ENCODE measurements around the gene GCK.

The GCK gene

DNA sequence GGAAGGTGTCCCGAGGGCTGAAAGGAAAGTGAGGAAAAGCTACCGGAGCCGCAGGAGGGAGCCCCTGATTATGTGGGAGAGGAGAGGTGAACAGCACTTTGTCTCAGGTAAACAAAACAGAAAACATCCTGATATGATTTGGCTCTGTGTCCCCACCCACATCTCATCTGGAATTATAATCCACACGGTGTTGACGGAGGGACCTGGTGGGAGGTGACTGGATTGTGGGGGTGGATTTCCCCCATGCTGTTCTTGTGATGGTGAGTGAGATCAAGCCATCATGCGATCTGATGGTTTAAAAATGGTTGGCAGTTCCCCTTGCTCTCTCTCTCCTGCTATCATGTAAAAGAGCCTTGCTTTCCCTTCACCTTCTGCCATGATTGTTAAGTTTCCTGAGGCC lies 68.8 kb downstream of the GCK start:
- TF ChIP-seq BACH2 (CRISPR knock-in tag; IDR thresholded peaks at IDR 0.05; ENCODE audit: borderline replicate concordance) (no peak), TOX (CRISPR knock-in tag; IDR thresholded peaks at IDR 0.05; ENCODE audit: borderline replicate concordance) (no peak), ESRRG (CRISPR knock-in tag; IDR thresholded peaks at IDR 0.05) (no peak), ZNF565 (CRISPR knock-in tag; conservative IDR thresholded peaks at IDR 0.05; ENCODE audit: low read depth) (no peak), CSDC2 (CRISPR knock-in tag; IDR thresholded peaks at IDR 0.05) (no peak), ZFP3 (CRISPR knock-in tag; IDR thresholded peaks at IDR 0.05) (no peak)

GRCh38 chr7:44119829-44120380 lies 69.3 kb downstream of the GCK start:
- ATAC-seq = no peak
- TF ChIP-seq ESRRG (CRISPR knock-in tag; IDR thresholded peaks at IDR 0.05) (no peak), CSDC2 (CRISPR knock-in tag; IDR thresholded peaks at IDR 0.05) (no peak)

More for the DNA sequence above, 68.8 kb downstream of the GCK start:
- ATAC-seq = no peak

DNA sequence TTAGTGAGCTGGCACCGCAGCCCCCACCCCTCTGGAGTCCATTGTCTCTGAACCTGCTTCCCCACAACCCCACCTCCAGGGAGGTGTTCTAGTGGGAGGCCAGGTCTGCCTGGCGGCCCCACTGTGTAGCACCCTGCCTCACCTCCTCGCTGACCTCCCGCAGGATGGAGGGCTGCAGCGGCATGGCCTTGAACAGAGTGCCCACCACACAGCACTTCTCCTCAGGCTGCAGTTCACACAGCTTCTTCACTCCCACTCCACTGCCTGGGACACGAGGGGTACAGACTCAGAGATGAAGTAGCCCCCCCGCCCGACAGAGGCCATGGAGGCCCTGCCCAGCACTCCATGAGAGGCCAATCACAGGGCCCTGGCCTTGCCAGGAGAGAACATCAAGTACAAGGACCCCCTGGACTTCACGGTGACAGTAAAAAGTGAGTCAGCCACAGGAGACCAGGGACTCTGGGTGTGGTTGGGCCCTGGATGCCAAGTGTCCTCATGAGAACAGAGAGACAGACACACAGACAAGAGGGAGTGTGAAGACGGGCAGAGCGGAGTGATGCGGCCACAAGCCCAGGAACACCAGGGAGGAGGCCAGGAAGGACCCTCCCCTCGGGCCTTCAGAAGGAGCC lies 71.3 kb downstream of the GCK start:
- ATAC-seq = no peak
- TF ChIP-seq, protein P1, sequence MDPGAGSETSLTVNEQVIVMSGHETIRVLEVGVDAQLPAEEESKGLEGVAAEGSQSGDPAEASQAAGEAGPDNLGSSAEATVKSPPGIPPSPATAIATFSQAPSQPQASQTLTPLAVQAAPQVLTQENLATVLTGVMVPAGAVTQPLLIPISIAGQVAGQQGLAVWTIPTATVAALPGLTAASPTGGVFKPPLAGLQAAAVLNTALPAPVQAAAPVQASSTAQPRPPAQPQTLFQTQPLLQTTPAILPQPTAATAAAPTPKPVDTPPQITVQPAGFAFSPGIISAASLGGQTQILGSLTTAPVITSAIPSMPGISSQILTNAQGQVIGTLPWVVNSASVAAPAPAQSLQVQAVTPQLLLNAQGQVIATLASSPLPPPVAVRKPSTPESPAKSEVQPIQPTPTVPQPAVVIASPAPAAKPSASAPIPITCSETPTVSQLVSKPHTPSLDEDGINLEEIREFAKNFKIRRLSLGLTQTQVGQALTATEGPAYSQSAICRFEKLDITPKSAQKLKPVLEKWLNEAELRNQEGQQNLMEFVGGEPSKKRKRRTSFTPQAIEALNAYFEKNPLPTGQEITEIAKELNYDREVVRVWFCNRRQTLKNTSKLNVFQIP (CRISPR knock-in tag; IDR thresholded peaks at IDR 0.05; ENCODE audit: borderline replicate concordance, low read depth) = no peak
- TF ChIP-seq ZFP30 (CRISPR knock-in tag; IDR thresholded peaks at IDR 0.05) = no peak
- TF ChIP-seq TCF4 (CRISPR knock-in tag; IDR thresholded peaks at IDR 0.05; ENCODE audit: borderline replicate concordance) = no peak
- no peak for TF ChIP-seq ZNF565 (CRISPR knock-in tag; conservative IDR thresholded peaks at IDR 0.05; ENCODE audit: low read depth)
- no peak for TF ChIP-seq RARB (CRISPR knock-in tag; IDR thresholded peaks at IDR 0.05)
- TF ChIP-seq PPARA (CRISPR knock-in tag; IDR thresholded peaks at IDR 0.05; ENCODE audit: borderline replicate concordance) = no peak
- TF ChIP-seq GLIS3 (CRISPR knock-in tag; IDR thresholded peaks at IDR 0.05) = no peak
- no peak for TF ChIP-seq ZNF70 (CRISPR knock-in tag; IDR thresholded peaks at IDR 0.05)
- no peak for TF ChIP-seq ZC3H10 (CRISPR knock-in tag; IDR thresholded peaks at IDR 0.05)
- TF ChIP-seq SNAI2 (CRISPR knock-in tag; IDR thresholded peaks at IDR 0.05) = no peak
- TF ChIP-seq ESRRG (CRISPR knock-in tag; IDR thresholded peaks at IDR 0.05) = no peak
- TF ChIP-seq ARNTL (CRISPR knock-in tag; IDR thresholded peaks at IDR 0.05; ENCODE audit: borderline replicate concordance, low read depth) = no peak

DNA sequence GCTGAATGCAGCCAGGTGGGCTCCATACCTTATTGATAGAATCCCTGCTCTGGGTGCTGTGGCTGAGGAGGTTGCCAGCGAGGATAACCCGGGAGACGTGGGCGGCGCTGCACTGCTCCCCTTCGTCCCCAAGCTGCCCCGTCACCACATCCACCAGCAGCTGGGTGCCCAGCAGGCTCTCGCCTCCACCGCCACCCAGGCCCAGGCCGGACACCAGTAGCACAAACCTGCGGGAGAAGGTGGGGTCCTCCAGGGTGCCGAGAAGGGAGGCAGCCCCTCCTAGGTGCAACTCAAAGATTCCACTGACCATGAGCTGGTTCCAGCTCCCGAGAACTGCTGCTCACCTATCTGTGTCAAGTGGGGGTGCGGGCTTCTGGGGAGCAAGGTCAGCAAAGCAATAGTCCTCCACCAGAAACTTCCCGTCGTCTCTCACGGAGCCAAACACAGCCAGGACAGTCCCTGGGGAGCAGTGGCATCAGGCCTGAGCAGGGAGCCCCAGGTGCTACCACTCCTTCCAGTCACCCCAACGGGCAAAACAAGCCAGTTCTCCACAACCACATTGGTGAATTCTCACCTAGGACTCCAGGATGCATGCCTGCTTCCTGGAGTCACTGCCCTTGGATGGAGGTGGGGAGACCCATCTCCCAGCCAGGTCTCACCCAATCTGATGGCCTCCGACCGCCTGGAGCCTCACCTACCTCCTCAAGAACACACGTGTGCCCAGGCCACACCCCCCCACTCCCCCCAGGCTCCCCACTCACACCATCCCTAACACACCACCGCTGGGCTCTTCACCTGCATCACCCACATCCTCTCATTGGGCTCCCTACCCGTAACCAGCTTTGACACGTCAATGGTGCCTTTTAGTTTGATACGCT lies 72.2 kb downstream of the GCK start:
- ATAC-seq = no peak
- TF ChIP-seq CSDC2 (CRISPR knock-in tag; IDR thresholded peaks at IDR 0.05) (no peak), ZNF8 (CRISPR knock-in tag; IDR thresholded peaks at IDR 0.05) (no peak), GLIS3 (CRISPR knock-in tag; IDR thresholded peaks at IDR 0.05) (no peak), TCF4 (CRISPR knock-in tag; IDR thresholded peaks at IDR 0.05; ENCODE audit: borderline replicate concordance) (no peak), RARB (CRISPR knock-in tag; IDR thresholded peaks at IDR 0.05) (no peak), ZFP30 (CRISPR knock-in tag; IDR thresholded peaks at IDR 0.05) (no peak), OSR1 (CRISPR knock-in tag; IDR thresholded peaks at IDR 0.05) (no peak), TSHZ2 (CRISPR knock-in tag; IDR thresholded peaks at IDR 0.05) (no peak)

DNA sequence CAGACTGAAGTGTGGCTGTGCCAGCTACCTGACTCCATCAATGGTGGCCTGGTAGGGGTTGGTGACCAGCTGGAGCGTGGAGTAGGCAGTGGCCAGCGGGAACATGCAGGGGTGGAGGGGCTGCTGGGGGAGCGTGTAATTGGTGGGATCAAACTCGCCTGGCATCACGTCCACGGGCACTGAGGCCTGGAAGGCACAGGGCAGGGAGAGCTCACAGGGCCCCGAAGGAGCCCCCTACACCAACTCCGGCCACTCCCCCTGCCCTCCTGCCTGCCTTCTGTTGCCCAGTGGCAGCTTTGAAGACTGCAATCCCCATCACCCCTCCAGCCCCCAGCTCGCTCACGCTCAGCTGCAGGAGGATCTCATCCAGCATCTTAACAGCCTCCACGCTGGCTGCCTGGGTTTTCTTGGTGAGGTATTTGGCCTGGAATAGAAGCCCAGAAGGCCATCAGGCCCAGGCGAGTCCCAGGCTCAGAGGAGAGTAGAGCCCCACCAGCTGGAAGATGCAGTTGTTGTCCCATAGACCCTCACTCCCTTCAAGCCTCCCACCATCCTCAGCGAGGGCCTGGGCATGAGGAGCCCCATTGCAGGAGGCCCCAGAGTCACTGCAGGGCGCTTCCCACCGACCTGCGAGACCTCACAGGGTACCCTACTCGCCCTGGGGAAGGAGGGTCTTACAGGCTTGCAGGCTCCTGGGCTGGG lies 73.0 kb downstream of the GCK start:
- peak; percentile 4; the same call in 1 of the 3 replicates for ATAC-seq
- TF ChIP-seq ZFP30 (CRISPR knock-in tag; IDR thresholded peaks at IDR 0.05) (no peak), ZNF8 (CRISPR knock-in tag; IDR thresholded peaks at IDR 0.05) (no peak), CSDC2 (CRISPR knock-in tag; IDR thresholded peaks at IDR 0.05) (no peak), ZNF565 (CRISPR knock-in tag; conservative IDR thresholded peaks at IDR 0.05; ENCODE audit: low read depth) (no peak), TOX (CRISPR knock-in tag; IDR thresholded peaks at IDR 0.05; ENCODE audit: borderline replicate concordance) (no peak), ARNTL (CRISPR knock-in tag; IDR thresholded peaks at IDR 0.05; ENCODE audit: borderline replicate concordance, low read depth) (no peak), GLIS3 (CRISPR knock-in tag; IDR thresholded peaks at IDR 0.05) (no peak), ZNF70 (CRISPR knock-in tag; IDR thresholded peaks at IDR 0.05) (no peak), TCF4 (CRISPR knock-in tag; IDR thresholded peaks at IDR 0.05; ENCODE audit: borderline replicate concordance) (no peak), PPARA (CRISPR knock-in tag; IDR thresholded peaks at IDR 0.05; ENCODE audit: borderline replicate concordance) (no peak), TSHZ2 (CRISPR knock-in tag; IDR thresholded peaks at IDR 0.05) (no peak), BACH2 (CRISPR knock-in tag; IDR thresholded peaks at IDR 0.05; ENCODE audit: borderline replicate concordance) (no peak), ISL1 (CRISPR knock-in tag; IDR thresholded peaks at IDR 0.05) (no peak), ZFP3 (CRISPR knock-in tag; IDR thresholded peaks at IDR 0.05) (no peak), SNAI2 (CRISPR knock-in tag; IDR thresholded peaks at IDR 0.05) (no peak), OSR1 (CRISPR knock-in tag; IDR thresholded peaks at IDR 0.05) (no peak), ZC3H10 (CRISPR knock-in tag; IDR thresholded peaks at IDR 0.05) (no peak)
